Subcutaneous abdominal adipose tissue (tissue), 5 donors: ENCODE results near the gene NAGA.

Source experiments
- H3K27ac ChIP-seq: one replicate; pipeline ENCODE4 v1.7.0; 2013; ENCODE audit warnings: low read depth, mild to moderate bottlenecking, inconsistent platforms, low read length, moderate library complexity
- H3K27me3 ChIP-seq, 5 donors: one replicate each; pipeline ENCODE4 v1.7.0; 2013; ENCODE audit warnings: low read length in 5 of 5, inconsistent platforms in 1 of 5; ENCODE audit not compliant: control insufficient read depth in 5 of 5, insufficient read depth in 4 of 5
- H3K36me3 ChIP-seq, 5 donors: one replicate each; pipeline ENCODE4 v1.7.0; 2013; ENCODE audit warnings: low read length in 5 of 5; ENCODE audit not compliant: control insufficient read depth in 5 of 5, insufficient read depth in 5 of 5
- H3K4me1 ChIP-seq, 5 donors: one replicate each; pipeline ENCODE4 v1.7.0; 2013; ENCODE audit warnings: low read length in 5 of 5, mild to moderate bottlenecking in 3 of 5, moderate library complexity in 1 of 5; ENCODE audit not compliant: control insufficient read depth in 5 of 5, insufficient read depth in 5 of 5
- H3K4me3 ChIP-seq, 5 donors: one replicate each; pipeline ENCODE4 v1.7.0; 2013; ENCODE audit warnings: low read length in 5 of 5, low read depth in 1 of 5
- H3K9ac ChIP-seq, 5 donors: one replicate each; pipeline ENCODE4 v1.7.0; 2013; ENCODE audit warnings: low read length in 5 of 5, mild to moderate bottlenecking in 4 of 5, moderate library complexity in 3 of 5
- H3K9me3 ChIP-seq, 5 donors: one replicate each; pipeline ENCODE4 v1.7.0; 2013; ENCODE audit warnings: low read length in 5 of 5; ENCODE audit not compliant: control insufficient read depth in 5 of 5
- donor health status: healthy.
- donor health status: healthy.
- donor health status: healthy.
- donor health status: healthy.
- donor health status: healthy.

NAGA gene

GRCh38 chr22:42018224-42018623 is 52.4 kb downstream of the NAGA start:
- no peaks in the 10 kb centered on the region for H3K27me3 ChIP-seq
- no peak overlapping the region for H3K4me3 ChIP-seq
- no peaks in the 10 kb centered on the region for H3K4me1 ChIP-seq
- H3K27ac ChIP-seq = no peak overlapping the region
- H3K36me3 ChIP-seq = no peaks in the 10 kb centered on the region
- H3K9ac ChIP-seq = no peak overlapping the region
- H3K9me3 ChIP-seq = peaks cover 0 to 3% (median 0%) of the 10 kb centered on the region in 5 donors

GRCh38 chr22:42016111-42016510 is 54.5 kb downstream of the NAGA start:
- Histone ChIP-seq H3K4me3 (no peak overlapping the region), H3K9ac (no peak overlapping the region), H3K27me3 (no peaks in the 10 kb centered on the region), H3K27ac (no peak overlapping the region), H3K36me3 (no peaks in the 10 kb centered on the region), H3K9me3 (peaks cover 0 to 4% (median under 1%) of the 10 kb centered on the region in 5 donors), H3K4me1 (no peaks in the 10 kb centered on the region)

GRCh38 chr22:42013385-42013784 is 57.2 kb downstream of the NAGA start:
- no peak overlapping the region for H3K9ac ChIP-seq
- no peaks in the 10 kb centered on the region for H3K36me3 ChIP-seq
- no peak overlapping the region for H3K4me3 ChIP-seq
- no peaks in the 10 kb centered on the region for H3K4me1 ChIP-seq
- H3K27me3 ChIP-seq = no peaks in the 10 kb centered on the region
- H3K9me3 ChIP-seq = peaks cover 0 to 17% (median 8%) of the 10 kb centered on the region in 5 donors
- H3K27ac ChIP-seq = no peak overlapping the region

GRCh38 chr22:42010778-42011177 is 59.8 kb downstream of the NAGA start:
- H3K4me1 ChIP-seq = no peaks in the 10 kb centered on the region
- H3K4me3 ChIP-seq = no peak overlapping the region
- no peak overlapping the region for H3K27ac ChIP-seq
- H3K9me3 ChIP-seq = peaks cover 0 to 17% (median 8%) of the 10 kb centered on the region in 5 donors
- no peak overlapping the region for H3K9ac ChIP-seq
- H3K27me3 ChIP-seq = no peaks in the 10 kb centered on the region
- H3K36me3 ChIP-seq = no peaks in the 10 kb centered on the region
